Stimulated activated CD4-positive, alpha-beta T cell treated with anti-CD3 and anti-CD28 coated beads, TNF-alpha, amount 100 ng/mL, for 24 hours (primary cell): ENCODE measurements around the gene BEAN1.
"Not testable (repeated sequence)": the region's sequence is repeated elsewhere in the genome, so short reads cannot be mapped to it uniquely, and the experiment has no call there.

Source experiments
- DNase-seq, 3 experiments: peaks; one replicate each; pipeline ENCODE4 v3.0.0-alpha.2; 2020; ENCODE audit warnings: low read depth in 3 of 3

BEAN1 gene

GRCh38 chr16:66441586-66442375, 14.7 kb downstream of the BEAN1 start:
- DNase-seq = no peak

- no peak for DNase-seq
Measured at GRCh38 chr16:66442502-66443268, 15.6 kb downstream of the BEAN1 start.

GRCh38 chr16:66443269-66443652, 16.2 kb downstream of the BEAN1 start:
- DNase-seq = no peak

GRCh38 chr16:66444049-66444481, 17.0 kb downstream of the BEAN1 start:
- DNase-seq = no peak

DNA sequence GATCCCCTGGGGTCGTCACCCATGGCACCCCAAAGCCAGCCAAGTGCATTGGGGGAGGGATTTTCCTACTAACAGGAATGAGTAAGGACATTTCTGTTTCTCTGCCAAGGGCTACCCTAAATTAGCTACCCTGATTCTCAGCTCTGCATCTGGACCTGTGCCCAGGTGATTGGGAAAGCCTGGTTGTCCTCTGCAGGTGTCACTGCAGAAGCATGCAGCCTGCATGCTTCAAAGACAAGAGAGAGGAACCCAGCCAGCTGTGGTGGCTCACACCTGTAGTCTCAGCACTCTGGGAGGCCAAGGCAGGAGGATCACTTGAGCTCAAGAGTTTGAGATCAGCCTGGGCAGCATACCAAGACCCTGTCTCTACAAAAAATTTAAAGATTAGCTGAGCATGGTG, 19.6 kb downstream of the BEAN1 start:
- DNase-seq = no peak

DNA sequence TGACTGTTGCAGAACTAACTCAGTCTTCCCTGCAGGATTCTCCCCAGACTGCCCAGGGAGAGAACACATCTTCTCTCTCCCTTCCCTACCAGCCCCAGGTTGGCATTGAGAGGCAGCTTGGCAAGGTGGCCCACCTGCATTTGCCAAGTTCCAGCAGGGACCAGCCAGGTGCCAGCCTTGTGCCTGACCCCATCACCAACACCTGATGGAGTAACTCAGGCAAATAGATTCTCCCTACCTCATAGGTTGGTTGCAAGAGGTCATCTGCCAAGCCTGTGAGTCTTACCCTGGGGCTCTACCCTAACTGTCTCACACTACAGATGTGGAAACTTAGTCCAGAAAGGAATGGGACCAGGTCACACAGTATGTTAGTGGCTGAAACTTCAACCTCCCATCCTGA, 20.4 kb downstream of the BEAN1 start:
- no peak for DNase-seq

DNA sequence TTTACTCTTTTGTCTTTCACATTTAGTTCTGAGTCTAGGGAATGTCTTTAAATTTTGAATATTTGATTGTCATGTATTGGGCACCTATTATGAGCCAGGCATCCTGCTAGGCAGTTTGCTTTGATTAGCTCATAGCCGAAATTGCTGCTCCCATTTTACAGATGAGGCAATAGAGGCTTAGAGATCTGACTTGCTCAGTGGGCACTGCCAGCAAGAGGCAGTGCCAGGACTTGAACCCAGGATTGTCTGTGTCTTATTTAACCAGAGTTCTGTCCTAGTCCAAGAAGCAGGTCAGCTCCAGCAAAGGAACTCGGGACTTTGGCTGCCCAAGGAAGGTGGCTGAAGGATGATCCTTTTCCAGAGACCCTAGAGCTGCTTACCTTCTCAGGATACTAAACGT, 24.5 kb downstream of the BEAN1 start:
- DNase-seq = no peak

GRCh38 chr16:66453230-66453629, 26.1 kb downstream of the BEAN1 start:
- not testable (repeated sequence) for DNase-seq

- DNase-seq = no peak
Measured at GRCh38 chr16:66454751-66455150, 27.7 kb downstream of the BEAN1 start.

GRCh38 chr16:66455970-66456369, 28.9 kb downstream of the BEAN1 start:
- DNase-seq = no peak

DNA sequence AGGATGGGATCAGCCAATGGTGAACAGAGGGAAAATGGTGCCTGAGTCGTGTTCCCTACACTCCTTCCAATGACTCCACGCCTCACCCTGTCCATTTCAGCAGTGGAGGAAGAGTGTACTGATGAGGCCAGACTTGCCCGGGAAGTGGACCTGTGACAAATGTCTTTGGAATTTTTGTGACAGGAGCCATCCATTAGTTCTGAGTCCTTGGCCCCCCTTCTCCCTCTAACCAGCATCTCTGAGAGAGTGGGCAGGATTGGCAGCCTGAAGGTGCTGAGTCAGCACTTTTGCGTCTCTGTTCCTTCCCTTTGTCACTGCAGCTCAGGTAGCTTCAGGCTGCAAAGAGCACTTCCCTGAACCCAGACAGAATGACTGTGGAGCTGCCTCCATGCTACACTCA, 30.8 kb downstream of the BEAN1 start:
- no peak for DNase-seq

DNA sequence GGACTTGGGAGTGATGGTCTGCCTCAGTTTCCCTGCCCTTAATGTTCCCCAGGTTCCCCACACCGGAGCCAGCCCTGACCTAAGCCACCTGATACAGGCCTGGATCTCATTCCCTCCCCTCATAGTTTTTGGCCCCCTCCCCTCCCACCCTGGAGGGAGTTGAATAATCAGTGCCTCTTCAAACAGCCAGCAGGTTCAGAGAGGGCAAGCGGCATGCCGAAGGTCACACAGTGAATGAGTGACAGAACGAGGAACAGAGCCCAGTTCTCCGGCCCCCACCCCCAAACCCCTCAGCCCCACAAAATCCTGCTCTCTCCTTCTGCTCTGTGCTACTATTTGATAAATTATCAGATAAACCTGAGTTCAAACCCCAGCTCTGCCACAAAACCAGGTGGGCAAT, 31.2 kb downstream of the BEAN1 start:
- no peak for DNase-seq

- no peak for DNase-seq
Measured at GRCh38 chr16:66458853-66459252, 31.8 kb downstream of the BEAN1 start.

- DNase-seq = no peak
Measured at GRCh38 chr16:66459878-66460277, 32.8 kb downstream of the BEAN1 start.

GRCh38 chr16:66460703-66461102, 33.6 kb downstream of the BEAN1 start:
- no peak for DNase-seq

DNA sequence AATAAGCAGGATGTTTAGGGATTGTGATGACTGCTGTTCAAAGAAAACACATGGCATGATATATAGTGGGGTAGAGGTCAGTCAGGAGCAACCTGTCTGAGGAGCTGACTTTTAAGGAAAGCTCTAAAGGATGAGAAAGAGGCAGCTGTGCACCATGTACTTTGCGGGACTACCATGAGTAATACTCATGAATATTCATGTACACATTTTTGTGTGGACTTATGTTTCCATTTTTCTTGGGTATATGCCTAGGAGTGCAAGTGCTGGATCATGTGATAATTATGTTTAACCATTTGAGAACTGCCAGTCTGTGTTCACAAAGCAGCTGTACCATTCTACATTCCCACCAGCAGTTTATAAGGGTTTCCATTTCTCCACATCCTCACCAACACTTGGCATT, 35.8 kb downstream of the BEAN1 start:
- DNase-seq = no peak

- DNase-seq = not testable (repeated sequence)
Measured at GRCh38 chr16:66465946-66466345, 38.9 kb downstream of the BEAN1 start.

- not testable (repeated sequence) for DNase-seq
Measured at GRCh38 chr16:66466636-66467035, 39.5 kb downstream of the BEAN1 start.

GRCh38 chr16:66467611-66468010, 40.5 kb downstream of the BEAN1 start:
- DNase-seq = no peak

- no peak for DNase-seq
Measured at GRCh38 chr16:66468321-66468965, 41.3 kb downstream of the BEAN1 start.

DNA sequence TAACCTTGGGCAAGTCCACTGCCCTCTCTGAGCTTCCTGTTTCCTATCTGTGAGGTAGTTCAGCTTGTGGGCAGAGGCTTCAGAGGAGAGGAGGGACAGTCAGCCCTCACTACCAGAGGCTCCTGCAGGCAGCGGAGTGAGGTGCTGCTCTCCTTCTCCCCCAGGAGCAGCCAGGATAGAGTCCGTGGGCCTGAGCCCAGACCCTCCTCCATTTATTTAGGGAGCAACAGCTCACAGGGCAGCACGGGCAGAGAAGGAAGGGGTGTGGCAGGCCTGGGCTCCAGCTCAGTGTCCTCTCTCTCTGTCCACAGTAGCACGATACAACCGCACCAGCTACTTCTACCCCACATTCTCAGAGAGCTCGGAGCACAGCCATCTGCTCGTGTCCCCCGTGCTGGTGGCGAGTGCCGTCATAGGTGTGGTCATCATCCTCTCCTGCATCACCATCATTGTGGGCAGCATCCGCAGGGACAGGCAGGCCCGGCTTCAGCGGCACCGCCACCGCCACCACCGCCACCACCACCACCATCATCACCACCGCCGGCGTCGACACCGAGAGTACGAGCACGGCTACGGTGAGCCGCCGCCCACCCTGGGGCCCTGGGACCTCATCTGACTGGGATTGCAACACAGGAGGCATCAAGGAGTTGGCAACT, 42.3 kb downstream of the BEAN1 start:
- no peak for DNase-seq

GRCh38 chr16:66469947-66470546, 43.0 kb downstream of the BEAN1 start:
- DNase-seq = no peak
